Progenitor cell of endocrine pancreas (in vitro differentiated cells): ENCODE data around the gene RAD51B. TPM values are rescaled to one million over a fixed set of nuclear protein-coding genes. Genes with fewer than 3 reads are reported as not detected.

ENCODE experiments used
- DNase-seq: peaks from one replicate; pipeline ENCODE4 v3.0.0; 2021; ENCODE audit warnings: low spot score; ENCODE audit not compliant: unreplicated experiment
- H3K27ac Mint-ChIP-seq: 2 replicates; pipeline ENCODE4 v1.8.0; 2021; ENCODE audit warnings: mild to moderate bottlenecking, moderate library complexity, mixed read lengths
- H3K27me3 Mint-ChIP-seq: 2 replicates; pipeline ENCODE4 v1.8.0; 2021; ENCODE audit warnings: mixed read lengths
- H3K36me3 Mint-ChIP-seq: 2 replicates; pipeline ENCODE4 v1.8.0; 2022; ENCODE audit warnings: mixed read lengths; ENCODE audit not compliant: insufficient read depth
- H3K4me1 Mint-ChIP-seq: 2 replicates; pipeline ENCODE4 v1.8.0; 2021; ENCODE audit warnings: low read depth, mixed read lengths
- H3K4me3 Mint-ChIP-seq: 2 replicates; pipeline ENCODE4 v1.8.0; 2021; ENCODE audit warnings: low read depth, mild to moderate bottlenecking, moderate library complexity, mixed read lengths
- H3K9me3 Mint-ChIP-seq: 2 replicates; pipeline ENCODE4 v1.8.0; 2021; ENCODE audit warnings: low read depth, mixed read lengths
- total RNA-seq: library from RNA; stranded (reverse); gene quantifications from 2 replicates; pipeline ENCODE4 v1.2.1, GENCODE V29; 2021
- TF ChIP-seq, protein P1 (sequence below): fragments of 200-600 bp; sonication (generic); IDR thresholded peaks from one replicate; pipeline ENCODE4 v1.5.0; 2021; ENCODE audit warnings: antibody characterized with exemption, mild to moderate bottlenecking; ENCODE audit not compliant: unreplicated experiment

Gene RAD51B
- total RNA-seq, 1 donor from 2014 or later: 24.7 TPM

- H3K9me3 Mint-ChIP-seq: no peaks in the 10 kb centered on the region
- no peak overlapping the region for H3K4me3 Mint-ChIP-seq
- peaks cover 21% of the 10 kb centered on the region for H3K4me1 Mint-ChIP-seq
- TF ChIP-seq, protein P1, sequence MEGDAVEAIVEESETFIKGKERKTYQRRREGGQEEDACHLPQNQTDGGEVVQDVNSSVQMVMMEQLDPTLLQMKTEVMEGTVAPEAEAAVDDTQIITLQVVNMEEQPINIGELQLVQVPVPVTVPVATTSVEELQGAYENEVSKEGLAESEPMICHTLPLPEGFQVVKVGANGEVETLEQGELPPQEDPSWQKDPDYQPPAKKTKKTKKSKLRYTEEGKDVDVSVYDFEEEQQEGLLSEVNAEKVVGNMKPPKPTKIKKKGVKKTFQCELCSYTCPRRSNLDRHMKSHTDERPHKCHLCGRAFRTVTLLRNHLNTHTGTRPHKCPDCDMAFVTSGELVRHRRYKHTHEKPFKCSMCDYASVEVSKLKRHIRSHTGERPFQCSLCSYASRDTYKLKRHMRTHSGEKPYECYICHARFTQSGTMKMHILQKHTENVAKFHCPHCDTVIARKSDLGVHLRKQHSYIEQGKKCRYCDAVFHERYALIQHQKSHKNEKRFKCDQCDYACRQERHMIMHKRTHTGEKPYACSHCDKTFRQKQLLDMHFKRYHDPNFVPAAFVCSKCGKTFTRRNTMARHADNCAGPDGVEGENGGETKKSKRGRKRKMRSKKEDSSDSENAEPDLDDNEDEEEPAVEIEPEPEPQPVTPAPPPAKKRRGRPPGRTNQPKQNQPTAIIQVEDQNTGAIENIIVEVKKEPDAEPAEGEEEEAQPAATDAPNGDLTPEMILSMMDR: no peak
- H3K27me3 Mint-ChIP-seq: no peaks in the 10 kb centered on the region
- DNase-seq: no peak
- no peaks in the 10 kb centered on the region for H3K36me3 Mint-ChIP-seq
- H3K27ac Mint-ChIP-seq: no peak overlapping the region
These were observed 463.1 kb downstream of the RAD51B start for GRCh38 chr14:68282479-68283377.

GRCh38 chr14:68283378-68284123, 464.0 kb downstream of the RAD51B start:
- Mint-ChIP-seq H3K36me3 (no peaks in the 10 kb centered on the region), H3K27me3 (no peaks in the 10 kb centered on the region), H3K4me1 (peaks cover 19% of the 10 kb centered on the region), H3K4me3 (no peak overlapping the region), H3K9me3 (no peaks in the 10 kb centered on the region), H3K27ac (no peak overlapping the region)
- TF ChIP-seq, protein P1: no peak
- no peak for DNase-seq

DNA sequence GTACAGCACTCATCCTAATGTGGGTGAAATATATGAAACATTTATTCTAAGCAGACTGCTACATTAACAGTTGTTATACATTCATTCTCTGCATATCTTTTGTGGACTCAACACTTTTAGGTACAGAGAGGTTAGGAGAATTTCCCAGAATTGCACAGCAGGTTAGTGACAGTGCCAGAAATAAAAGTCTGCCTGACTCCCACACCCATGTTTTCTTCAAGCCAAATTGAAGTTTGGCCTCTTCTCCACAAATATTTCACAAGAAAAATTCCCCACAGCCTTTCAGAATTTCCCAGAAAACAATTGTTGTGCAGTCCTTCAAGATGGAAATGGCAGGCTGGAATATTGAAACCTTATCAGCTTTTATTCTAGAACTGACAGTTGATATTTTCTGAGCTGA, 464.8 kb downstream of the RAD51B start:
- Mint-ChIP-seq H3K4me3 (no peak overlapping the region), H3K4me1 (peaks cover 13% of the 10 kb centered on the region)

DNA sequence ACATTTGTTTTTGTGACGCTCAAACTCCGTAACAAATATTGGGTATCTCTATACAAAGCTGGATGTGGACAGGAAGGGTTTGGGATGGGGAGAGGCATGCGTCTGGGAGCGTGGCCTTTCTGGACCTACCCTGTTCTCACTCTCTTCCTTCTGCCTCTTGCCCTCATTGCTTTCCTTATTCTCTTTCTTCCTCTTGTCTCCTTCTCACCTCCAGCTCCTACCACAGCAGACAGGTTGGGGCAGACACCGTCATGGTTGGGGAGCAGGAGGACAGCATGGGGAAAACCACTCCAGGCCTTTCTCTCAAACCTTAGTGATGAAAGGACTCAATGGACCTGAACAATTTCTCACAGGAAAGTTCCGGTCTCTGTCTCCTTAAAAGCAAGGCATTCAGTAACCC, 465.3 kb downstream of the RAD51B start:
- no peak for DNase-seq
- Mint-ChIP-seq H3K4me1 (peaks cover 13% of the 10 kb centered on the region), H3K36me3 (no peaks in the 10 kb centered on the region), H3K9me3 (no peaks in the 10 kb centered on the region), H3K27me3 (no peaks in the 10 kb centered on the region), H3K27ac (no peak overlapping the region), H3K4me3 (no peak overlapping the region)
- TF ChIP-seq, protein P1: no peak

More for the DNA sequence above, 464.8 kb downstream of the RAD51B start:
- Mint-ChIP-seq H3K27me3 (no peaks in the 10 kb centered on the region), H3K9me3 (no peaks in the 10 kb centered on the region), H3K27ac (no peak overlapping the region), H3K36me3 (no peaks in the 10 kb centered on the region)
- DNase-seq: no peak
- TF ChIP-seq, protein P1: no peak

DNA sequence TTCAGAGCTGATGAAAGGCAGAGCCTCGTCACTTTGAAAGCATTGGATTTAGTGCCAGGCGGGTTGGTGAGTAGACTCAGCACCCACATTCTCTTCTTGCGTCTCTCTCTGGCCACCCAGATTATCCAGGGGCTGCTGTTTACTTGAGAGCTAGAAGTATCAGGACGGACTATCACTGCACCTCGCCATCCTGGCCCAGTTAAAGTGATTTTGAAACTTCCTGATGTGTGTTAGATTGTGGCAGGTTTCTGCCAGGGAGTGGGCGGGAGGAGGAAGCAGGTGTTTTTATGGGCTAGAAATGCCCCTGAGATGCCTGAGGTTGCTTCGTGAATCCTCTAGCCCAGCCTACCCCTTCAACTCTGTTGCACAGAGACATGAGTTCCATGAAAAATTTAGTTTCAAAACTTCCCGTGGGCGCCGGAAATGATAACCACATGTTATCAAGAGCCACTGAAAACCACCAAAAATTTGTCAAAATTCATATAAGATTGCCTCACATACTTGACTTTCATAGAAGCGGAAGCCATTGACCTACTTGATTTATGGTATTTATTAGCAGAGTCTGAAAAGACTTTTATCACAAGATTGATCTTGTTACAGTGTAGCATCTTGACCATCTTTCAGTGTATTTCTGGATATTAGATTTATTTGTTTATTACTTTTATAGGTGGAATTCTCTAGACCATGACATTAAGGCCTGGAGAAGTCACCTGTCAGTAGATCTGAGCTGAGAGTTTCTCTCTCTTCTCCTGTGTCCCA, 466.0 kb downstream of the RAD51B start:
- Mint-ChIP-seq H3K4me1 (peaks cover 13% of the 10 kb centered on the region), H3K4me3 (no peak overlapping the region), H3K36me3 (no peaks in the 10 kb centered on the region), H3K27ac (no peak overlapping the region), H3K27me3 (no peaks in the 10 kb centered on the region), H3K9me3 (no peaks in the 10 kb centered on the region)
- TF ChIP-seq, protein P1: no peak
- no peak for DNase-seq
